Effector memory CD8-positive, alpha-beta T cell (primary cell): ENCODE measurements around the gene RAB32.
"Not testable (repeated sequence)": the region's sequence is repeated elsewhere in the genome, so short reads cannot be mapped to it uniquely, and the experiment has no call there.

ENCODE experiments used
- ATAC-seq: fragments of 150-1000 bp; cut with Tn5 transposase; replicated peaks from 2 replicates; pipeline ENCODE4 v1.10.0; 2021; ENCODE audit warnings: mild to moderate bottlenecking, moderate library complexity
- DNase-seq, 3 experiments: peaks; one replicate each; pipeline ENCODE4 v3.0.0; 2021
- H3K27ac Mint-ChIP-seq, 2 donors: one replicate each; pipeline ENCODE4 v1.8.0; 2022; ENCODE audit warnings: mild to moderate bottlenecking in 2 of 2, mixed read lengths in 2 of 2, moderate library complexity in 2 of 2
- H3K27me3 Mint-ChIP-seq, 2 donors: one replicate each; pipeline ENCODE4 v1.8.0; 2022; ENCODE audit warnings: mixed read lengths in 2 of 2
- H3K36me3 Mint-ChIP-seq: one replicate; pipeline ENCODE4 v1.8.0; 2022; ENCODE audit warnings: mild to moderate bottlenecking, moderate library complexity, mixed read lengths; ENCODE audit not compliant: insufficient read depth
- H3K4me1 Mint-ChIP-seq, 2 donors: one replicate each; pipeline ENCODE4 v1.8.0; 2022; ENCODE audit warnings: low read depth in 2 of 2, mixed read lengths in 2 of 2
- H3K4me3 Mint-ChIP-seq, 2 donors: one replicate each; pipeline ENCODE4 v1.8.0; 2022; ENCODE audit warnings: mild to moderate bottlenecking in 2 of 2, mixed read lengths in 2 of 2, moderate library complexity in 2 of 2
- H3K9me3 Mint-ChIP-seq, 2 donors: one replicate each; pipeline ENCODE4 v1.8.0; 2022; ENCODE audit warnings: mixed read lengths in 2 of 2

The RAB32 gene

DNA sequence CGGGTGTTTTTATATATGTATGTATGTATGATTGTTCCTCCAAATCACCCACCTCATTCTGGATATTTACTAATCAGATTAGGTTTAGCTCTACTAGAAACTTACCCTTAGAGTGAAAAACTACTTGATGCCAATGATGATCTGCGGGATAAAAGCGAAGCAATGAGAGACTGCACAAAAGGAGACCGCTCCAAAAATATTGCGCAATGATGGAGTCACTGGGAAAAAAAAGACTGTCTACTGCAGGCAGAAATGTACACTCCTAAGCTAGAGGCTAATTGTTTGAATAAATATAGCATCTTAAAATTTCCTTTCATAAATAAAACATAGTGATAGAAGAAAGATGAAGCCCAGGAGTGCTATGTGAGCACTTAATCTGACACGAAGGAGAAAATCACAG is 7.3 kb downstream of the RAB32 start:
- DNase-seq = no peak
- Mint-ChIP-seq H3K4me1 (no peaks in the 10 kb centered on the region), H3K9me3 (no peaks in the 10 kb centered on the region), H3K27me3 (no peaks in the 10 kb centered on the region), H3K36me3 (no peaks in the 10 kb centered on the region), H3K27ac (no peak overlapping the region), H3K4me3 (no peak overlapping the region)
- no peak for ATAC-seq

DNA sequence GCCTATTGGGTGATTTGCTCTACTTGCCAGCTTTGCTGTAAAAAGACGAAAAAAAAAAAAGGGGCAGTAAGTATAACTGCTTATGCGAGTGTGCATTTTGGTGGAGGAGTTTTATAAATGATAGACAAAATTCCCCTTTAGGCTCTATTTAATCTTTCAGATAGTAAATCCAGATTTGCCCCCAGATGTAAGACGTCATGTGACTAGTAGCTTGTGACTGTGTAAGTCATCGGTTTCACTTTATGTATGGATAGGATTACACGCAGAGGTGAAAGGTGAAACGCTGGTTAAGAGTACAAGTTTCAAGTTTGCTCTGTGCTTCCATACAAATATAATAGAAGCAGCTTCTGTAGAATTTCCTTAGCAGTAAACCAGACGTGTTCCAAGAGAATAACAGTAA is 7.9 kb downstream of the RAB32 start:
- H3K36me3 Mint-ChIP-seq = no peaks in the 10 kb centered on the region
- H3K4me1 Mint-ChIP-seq = no peaks in the 10 kb centered on the region
- H3K27me3 Mint-ChIP-seq = no peaks in the 10 kb centered on the region
- ATAC-seq = no peak
- no peak for DNase-seq
- no peak overlapping the region for H3K4me3 Mint-ChIP-seq
- no peaks in the 10 kb centered on the region for H3K9me3 Mint-ChIP-seq
- no peak overlapping the region for H3K27ac Mint-ChIP-seq

DNA sequence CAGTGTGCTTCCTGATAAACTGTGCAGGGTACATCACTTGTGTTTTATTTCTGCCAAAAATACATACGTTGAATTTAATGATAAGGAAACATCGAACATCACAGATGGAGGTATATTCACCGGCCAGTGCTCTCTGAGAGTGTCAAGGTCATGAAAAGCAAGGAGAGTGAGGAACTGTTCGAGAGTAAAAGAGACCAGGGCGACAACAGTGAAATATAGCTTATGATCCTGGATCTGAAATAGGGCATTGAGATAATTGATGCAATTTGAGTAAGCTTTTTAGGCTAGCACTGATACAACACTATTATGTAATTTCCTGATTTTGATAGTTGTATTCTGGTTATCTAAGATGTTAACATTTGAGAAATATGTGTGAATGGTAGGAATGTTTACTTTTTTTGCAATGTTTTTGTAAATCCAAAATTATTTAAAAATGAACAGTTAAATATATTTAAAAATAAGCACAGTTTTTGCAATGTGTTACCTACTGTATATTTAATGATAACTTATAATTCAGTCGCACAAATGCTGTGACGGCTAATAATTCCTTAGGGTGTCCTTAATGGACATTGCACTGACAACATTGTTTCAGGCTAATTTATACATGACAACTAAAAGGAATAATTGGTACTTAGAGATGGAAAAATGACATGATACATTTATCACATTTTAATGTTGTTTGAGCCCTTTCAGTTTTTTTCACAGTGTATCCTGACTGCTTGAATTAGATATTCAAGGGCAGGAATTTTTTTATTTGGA is 9.9 kb downstream of the RAB32 start:
- Mint-ChIP-seq H3K27ac (no peak overlapping the region), H3K4me1 (no peaks in the 10 kb centered on the region), H3K9me3 (no peaks in the 10 kb centered on the region), H3K36me3 (no peaks in the 10 kb centered on the region), H3K27me3 (no peaks in the 10 kb centered on the region), H3K4me3 (no peak overlapping the region)
- DNase-seq (no peak), ATAC-seq (no peak)

GRCh38 chr6:146560607-146561006 is 17.0 kb downstream of the RAB32 start:
- peaks cover 0 to 1% of the 10 kb centered on the region in 2 donors for H3K9me3 Mint-ChIP-seq
- ATAC-seq (no peak), DNase-seq (no peak)
- no peak overlapping the region for H3K27ac Mint-ChIP-seq
- H3K36me3 Mint-ChIP-seq = no peaks in the 10 kb centered on the region
- H3K4me3 Mint-ChIP-seq = no peak overlapping the region
- H3K27me3 Mint-ChIP-seq = no peaks in the 10 kb centered on the region
- H3K4me1 Mint-ChIP-seq = no peaks in the 10 kb centered on the region

DNA sequence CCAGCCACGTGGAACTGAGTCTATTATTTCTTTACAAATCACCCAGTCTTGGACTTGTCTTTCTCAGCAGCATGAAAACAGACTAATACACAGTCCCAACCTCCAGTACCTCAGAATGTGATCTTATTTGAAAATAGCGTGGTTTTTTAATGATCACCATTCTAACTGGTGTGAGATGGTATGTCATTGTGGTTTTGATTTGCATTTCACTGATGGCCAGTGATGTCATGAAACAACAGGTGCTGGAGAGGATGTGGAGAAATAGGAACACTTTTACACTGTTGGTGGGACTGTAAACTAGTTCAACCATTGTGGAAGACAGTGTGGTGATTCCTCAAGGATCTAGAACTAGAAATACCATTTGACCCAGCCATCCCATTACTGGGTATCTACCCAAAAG is 23.0 kb downstream of the RAB32 start:
- H3K27me3 Mint-ChIP-seq, DNase-seq, H3K4me1 Mint-ChIP-seq, ATAC-seq, H3K27ac Mint-ChIP-seq, H3K4me3 Mint-ChIP-seq, H3K36me3 Mint-ChIP-seq: not testable (repeated sequence)
- H3K9me3 Mint-ChIP-seq = peaks cover 9 to 12% of the 10 kb centered on the region in 2 donors

- not testable (repeated sequence) for H3K27ac Mint-ChIP-seq, H3K4me3 Mint-ChIP-seq, H3K36me3 Mint-ChIP-seq, H3K4me1 Mint-ChIP-seq, DNase-seq, H3K27me3 Mint-ChIP-seq, ATAC-seq
- H3K9me3 Mint-ChIP-seq = peaks cover 13 to 16% of the 10 kb centered on the region in 2 donors
Observed at GRCh38 chr6:146568619-146569018, 25.0 kb downstream of the RAB32 start.

- ATAC-seq = no peak
- no peak for DNase-seq
- H3K27ac Mint-ChIP-seq = no peak overlapping the region
- H3K4me1 Mint-ChIP-seq = no peaks in the 10 kb centered on the region
- H3K27me3 Mint-ChIP-seq = no peaks in the 10 kb centered on the region
- no peak overlapping the region for H3K4me3 Mint-ChIP-seq
- no peaks in the 10 kb centered on the region for H3K36me3 Mint-ChIP-seq
- H3K9me3 Mint-ChIP-seq = peaks cover 12 to 15% of the 10 kb centered on the region in 2 donors
Observed at GRCh38 chr6:146574211-146574610, 30.6 kb downstream of the RAB32 start.

DNA sequence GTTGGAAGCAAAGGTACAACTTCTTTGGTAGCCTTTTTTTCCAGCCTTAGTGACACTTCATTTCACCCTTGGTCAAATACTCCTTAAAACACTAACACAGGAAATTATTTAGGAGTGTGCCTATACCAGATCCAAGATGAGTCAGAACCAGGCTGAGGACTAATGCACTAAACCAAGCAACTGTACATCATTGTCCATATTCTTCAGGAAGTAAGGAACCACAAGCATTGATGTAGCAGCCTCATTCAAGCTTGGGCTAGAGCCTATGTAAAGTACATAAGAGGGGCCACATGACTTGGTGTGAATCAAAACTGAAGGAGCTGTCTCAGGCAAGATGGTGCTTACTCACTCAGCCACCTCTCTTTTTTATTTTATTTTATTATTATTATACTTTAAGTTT is 34.4 kb downstream of the RAB32 start:
- peaks cover 0 to 1% of the 10 kb centered on the region in 2 donors for H3K9me3 Mint-ChIP-seq
- no peak for DNase-seq
- H3K27ac Mint-ChIP-seq = no peak overlapping the region
- no peaks in the 10 kb centered on the region for H3K4me1 Mint-ChIP-seq
- H3K4me3 Mint-ChIP-seq = no peak overlapping the region
- ATAC-seq = no peak
- no peaks in the 10 kb centered on the region for H3K36me3 Mint-ChIP-seq
- H3K27me3 Mint-ChIP-seq = no peaks in the 10 kb centered on the region

GRCh38 chr6:146581968-146582367 is 38.3 kb downstream of the RAB32 start:
- no peak for DNase-seq

DNA sequence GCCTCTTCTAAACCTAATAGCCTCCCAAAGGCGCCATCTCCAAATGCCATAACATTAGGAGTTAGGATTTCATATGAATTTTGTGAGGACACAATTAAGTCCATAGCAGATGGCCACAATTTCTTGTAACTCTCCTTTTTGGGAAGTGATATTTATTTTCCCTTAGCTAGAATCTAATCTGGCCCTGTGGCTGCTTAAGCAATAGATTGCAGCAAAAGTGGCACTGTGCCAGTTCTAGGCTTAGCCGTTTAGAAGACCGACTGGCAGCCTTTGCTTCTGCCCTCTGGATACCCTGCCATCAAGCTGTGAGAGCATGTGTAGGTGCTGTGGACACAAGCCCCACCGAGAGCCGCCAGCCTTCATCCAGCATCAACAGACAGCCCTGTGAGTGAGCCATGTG is 39.2 kb downstream of the RAB32 start:
- Mint-ChIP-seq H3K4me1 (no peaks in the 10 kb centered on the region), H3K27me3 (no peaks in the 10 kb centered on the region), H3K27ac (no peak overlapping the region), H3K9me3 (no peaks in the 10 kb centered on the region), H3K4me3 (no peak overlapping the region), H3K36me3 (no peaks in the 10 kb centered on the region)
- ATAC-seq = no peak
- no peak for DNase-seq

More at GRCh38 chr6:146581968-146582367, 38.3 kb downstream of the RAB32 start:
- Mint-ChIP-seq H3K4me3 (no peak overlapping the region), H3K36me3 (no peaks in the 10 kb centered on the region), H3K27ac (no peak overlapping the region), H3K9me3 (peaks cover 0 to 1% of the 10 kb centered on the region in 2 donors), H3K27me3 (no peaks in the 10 kb centered on the region), H3K4me1 (no peaks in the 10 kb centered on the region)
- ATAC-seq = no peak

DNA sequence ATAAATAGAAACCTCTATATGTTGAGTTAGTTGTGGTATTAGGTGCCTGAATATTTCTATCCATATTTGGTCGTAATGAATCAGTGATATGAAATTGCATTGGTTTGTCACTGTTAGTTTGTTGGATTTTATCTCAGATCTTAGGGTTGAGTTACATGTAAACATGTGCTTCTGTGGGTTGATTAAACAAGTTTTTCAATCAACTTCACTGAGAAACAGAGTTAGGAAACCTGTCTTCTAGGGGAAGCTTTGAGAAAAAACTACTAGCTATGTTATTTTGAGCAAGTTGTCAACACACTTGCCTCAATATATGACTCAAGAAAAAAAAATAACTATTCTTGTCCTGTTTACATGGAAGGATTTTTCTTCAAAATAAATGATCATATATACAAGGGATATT is 40.3 kb downstream of the RAB32 start:
- Mint-ChIP-seq H3K27me3 (no peaks in the 10 kb centered on the region), H3K4me3 (no peak overlapping the region), H3K27ac (no peak overlapping the region), H3K9me3 (no peaks in the 10 kb centered on the region), H3K4me1 (no peaks in the 10 kb centered on the region), H3K36me3 (no peaks in the 10 kb centered on the region)
- no peak for DNase-seq
- no peak for ATAC-seq

DNA sequence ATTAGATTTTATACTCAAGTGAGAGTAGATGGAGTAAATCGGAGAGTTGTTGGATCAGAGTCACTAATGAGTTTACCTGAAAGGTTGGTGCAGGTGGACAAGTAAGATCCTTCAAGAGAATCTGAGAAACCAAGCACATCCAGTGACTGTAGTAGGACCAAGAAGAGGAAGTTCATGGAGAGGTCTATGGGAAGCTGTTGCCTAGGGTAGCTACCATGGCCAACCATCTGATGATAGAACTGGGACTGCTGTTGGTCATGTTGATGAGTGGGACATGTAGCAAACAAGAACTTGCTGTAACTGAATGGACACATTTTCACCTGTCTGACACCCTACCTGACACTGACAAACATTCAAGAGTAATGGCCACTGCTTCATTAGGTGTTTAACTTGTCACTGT is 43.8 kb downstream of the RAB32 start:
- no peak overlapping the region for H3K4me3 Mint-ChIP-seq
- no peak overlapping the region for H3K27ac Mint-ChIP-seq
- DNase-seq = no peak
- no peaks in the 10 kb centered on the region for H3K4me1 Mint-ChIP-seq
- no peaks in the 10 kb centered on the region for H3K9me3 Mint-ChIP-seq
- no peaks in the 10 kb centered on the region for H3K36me3 Mint-ChIP-seq
- H3K27me3 Mint-ChIP-seq = no peaks in the 10 kb centered on the region
- no peak for ATAC-seq

DNA sequence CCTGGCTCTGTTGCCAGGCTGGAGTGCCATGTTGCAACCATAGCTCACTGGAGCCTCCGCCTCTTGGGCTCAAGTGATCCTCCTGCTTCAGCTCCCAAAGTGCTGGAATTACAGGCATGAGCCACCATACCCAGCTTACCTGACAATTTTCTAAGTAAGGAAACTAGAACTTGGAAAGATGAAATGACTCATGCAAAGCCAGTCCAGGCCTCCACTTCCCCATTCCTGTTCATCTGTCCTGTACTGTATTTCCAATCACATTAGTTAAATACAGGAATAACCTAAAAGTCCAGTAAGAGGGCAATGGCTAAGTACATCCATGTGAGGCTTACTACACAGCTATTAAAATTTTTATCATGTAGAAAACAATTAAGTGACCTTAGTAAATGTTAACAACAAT is 46.9 kb downstream of the RAB32 start:
- Mint-ChIP-seq H3K36me3 (no peaks in the 10 kb centered on the region), H3K27me3 (no peaks in the 10 kb centered on the region), H3K4me3 (no peak overlapping the region), H3K9me3 (no peaks in the 10 kb centered on the region), H3K27ac (no peak overlapping the region), H3K4me1 (no peaks in the 10 kb centered on the region)
- DNase-seq (no peak), ATAC-seq (no peak)

GRCh38 chr6:146592451-146592850 is 48.8 kb downstream of the RAB32 start:
- ATAC-seq (no peak), DNase-seq (no peak)
- Mint-ChIP-seq H3K9me3 (no peaks in the 10 kb centered on the region), H3K4me3 (no peak overlapping the region), H3K4me1 (no peaks in the 10 kb centered on the region), H3K27me3 (no peaks in the 10 kb centered on the region), H3K27ac (no peak overlapping the region), H3K36me3 (no peaks in the 10 kb centered on the region)

- H3K36me3 Mint-ChIP-seq = no peaks in the 10 kb centered on the region
Observed at GRCh38 chr6:146593986-146594385, 50.4 kb downstream of the RAB32 start.

More at GRCh38 chr6:146593986-146594385, 50.4 kb downstream of the RAB32 start:
- H3K27ac Mint-ChIP-seq = no peak overlapping the region
- H3K4me3 Mint-ChIP-seq = no peak overlapping the region
- H3K27me3 Mint-ChIP-seq = no peaks in the 10 kb centered on the region
- no peak for DNase-seq
- ATAC-seq = no peak
- H3K4me1 Mint-ChIP-seq = no peaks in the 10 kb centered on the region
- H3K9me3 Mint-ChIP-seq = no peaks in the 10 kb centered on the region
